ENCODE measurements around the gene TRAPPC14.
"Not testable (repeated sequence)": the region's sequence is repeated elsewhere in the genome, so short reads cannot be mapped to it uniquely, and the experiment has no call there.

The TRAPPC14 gene

GRCh38 chr7:100132126-100132525, 26.4 kb downstream of the TRAPPC14 start:
- Histone ChIP-seq H3K4me1 (ENCODE audit: insufficient read depth, insufficient read length) (no peaks in the 10 kb centered on the region), H3K9ac (ENCODE audit: insufficient read length, low read depth) (no peak overlapping the region)

GRCh38 chr7:100130608-100131453, 27.7 kb downstream of the TRAPPC14 start:
- Histone ChIP-seq H3K9ac (ENCODE audit: insufficient read length, low read depth) (no peak overlapping the region), H3K4me3 (ENCODE audit: insufficient read length, low read depth) (no peak overlapping the region), H3K27me3 (ENCODE audit: insufficient read depth, insufficient read length) (peaks cover 20% of the 10 kb centered on the region)

More at GRCh38 chr7:100132126-100132525, 26.4 kb downstream of the TRAPPC14 start:
- H3K4me3 ChIP-seq (ENCODE audit: insufficient read length, low read depth), result no peak overlapping the region
- peaks cover 20% of the 10 kb centered on the region for H3K27me3 ChIP-seq (ENCODE audit: insufficient read depth, insufficient read length)
- H3K9me3 ChIP-seq (ENCODE audit: insufficient read depth, low read length), result no peaks in the 10 kb centered on the region
- no peak for DNase-seq (ENCODE audit: low read depth, low spot score)
- TF ChIP-seq ZNF274 (IDR thresholded peaks at IDR 0.05; ENCODE audit: low read depth, low read length) (no peak), YY1 (IDR thresholded peaks at IDR 0.05; ENCODE audit: insufficient read depth, insufficient read length) (no peak), SUZ12 (IDR thresholded peaks at IDR 0.05; ENCODE audit: extremely low read depth, insufficient read depth, insufficient read length) (no peak)
- no peaks in the 10 kb centered on the region for H3K36me3 ChIP-seq (ENCODE audit: insufficient read depth, insufficient read length, low read length)

GRCh38 chr7:100130220-100130607, 28.3 kb downstream of the TRAPPC14 start:
- not testable (repeated sequence) for H3K9ac ChIP-seq (ENCODE audit: insufficient read length, low read depth); H3K4me1 ChIP-seq (ENCODE audit: insufficient read depth, insufficient read length); H3K36me3 ChIP-seq (ENCODE audit: insufficient read depth, insufficient read length, low read length); H3K9me3 ChIP-seq (ENCODE audit: insufficient read depth, low read length); DNase-seq (ENCODE audit: low read depth, low spot score); H3K4me3 ChIP-seq (ENCODE audit: insufficient read length, low read depth)
- H3K27me3 ChIP-seq (ENCODE audit: insufficient read depth, insufficient read length), result peaks cover 20% of the 10 kb centered on the region

More at GRCh38 chr7:100130608-100131453, 27.7 kb downstream of the TRAPPC14 start:
- H3K36me3 ChIP-seq (ENCODE audit: insufficient read depth, insufficient read length, low read length), result no peaks in the 10 kb centered on the region
- DNase-seq (ENCODE audit: low read depth, low spot score), result no peak
- no peak for TF ChIP-seq SUZ12 (IDR thresholded peaks at IDR 0.05; ENCODE audit: extremely low read depth, insufficient read depth, insufficient read length)
- no peak for TF ChIP-seq ZNF274 (IDR thresholded peaks at IDR 0.05; ENCODE audit: low read depth, low read length)
- no peak for TF ChIP-seq YY1 (IDR thresholded peaks at IDR 0.05; ENCODE audit: insufficient read depth, insufficient read length)
- H3K9me3 ChIP-seq (ENCODE audit: insufficient read depth, low read length), result no peaks in the 10 kb centered on the region
- no peaks in the 10 kb centered on the region for H3K4me1 ChIP-seq (ENCODE audit: insufficient read depth, insufficient read length)

DNA sequence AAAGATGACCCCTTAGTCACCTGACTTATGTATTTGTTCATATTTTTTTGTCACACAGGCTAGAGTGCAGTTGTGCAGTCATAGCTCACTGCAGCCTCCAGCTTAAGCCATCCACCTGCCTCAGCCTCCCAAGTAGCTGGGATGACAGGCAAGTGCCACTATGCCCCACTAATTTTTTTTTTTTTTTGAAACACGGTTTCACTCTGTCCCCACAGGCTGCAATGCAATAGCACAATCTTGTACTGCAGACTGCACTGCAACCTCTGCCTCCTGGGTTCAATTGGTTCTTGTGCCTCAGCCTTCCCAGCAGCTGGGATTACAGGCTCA, 29.9 kb downstream of the TRAPPC14 start:
- H3K4me1 ChIP-seq (ENCODE audit: insufficient read depth, insufficient read length), result peaks cover 7% of the 10 kb centered on the region
- peaks cover 20% of the 10 kb centered on the region for H3K27me3 ChIP-seq (ENCODE audit: insufficient read depth, insufficient read length)
- no peaks in the 10 kb centered on the region for H3K9me3 ChIP-seq (ENCODE audit: insufficient read depth, low read length)
- peaks cover 10% of the 10 kb centered on the region for H3K36me3 ChIP-seq (ENCODE audit: insufficient read depth, insufficient read length, low read length)
- TF ChIP-seq SUZ12 (IDR thresholded peaks at IDR 0.05; ENCODE audit: extremely low read depth, insufficient read depth, insufficient read length) (no peak), YY1 (IDR thresholded peaks at IDR 0.05; ENCODE audit: insufficient read depth, insufficient read length) (no peak), ZNF274 (IDR thresholded peaks at IDR 0.05; ENCODE audit: low read depth, low read length) (no peak)
- H3K9ac ChIP-seq (ENCODE audit: insufficient read length, low read depth), result no peak overlapping the region
- no peak overlapping the region for H3K4me3 ChIP-seq (ENCODE audit: insufficient read length, low read depth)
- no peak for DNase-seq (ENCODE audit: low read depth, low spot score)

DNA sequence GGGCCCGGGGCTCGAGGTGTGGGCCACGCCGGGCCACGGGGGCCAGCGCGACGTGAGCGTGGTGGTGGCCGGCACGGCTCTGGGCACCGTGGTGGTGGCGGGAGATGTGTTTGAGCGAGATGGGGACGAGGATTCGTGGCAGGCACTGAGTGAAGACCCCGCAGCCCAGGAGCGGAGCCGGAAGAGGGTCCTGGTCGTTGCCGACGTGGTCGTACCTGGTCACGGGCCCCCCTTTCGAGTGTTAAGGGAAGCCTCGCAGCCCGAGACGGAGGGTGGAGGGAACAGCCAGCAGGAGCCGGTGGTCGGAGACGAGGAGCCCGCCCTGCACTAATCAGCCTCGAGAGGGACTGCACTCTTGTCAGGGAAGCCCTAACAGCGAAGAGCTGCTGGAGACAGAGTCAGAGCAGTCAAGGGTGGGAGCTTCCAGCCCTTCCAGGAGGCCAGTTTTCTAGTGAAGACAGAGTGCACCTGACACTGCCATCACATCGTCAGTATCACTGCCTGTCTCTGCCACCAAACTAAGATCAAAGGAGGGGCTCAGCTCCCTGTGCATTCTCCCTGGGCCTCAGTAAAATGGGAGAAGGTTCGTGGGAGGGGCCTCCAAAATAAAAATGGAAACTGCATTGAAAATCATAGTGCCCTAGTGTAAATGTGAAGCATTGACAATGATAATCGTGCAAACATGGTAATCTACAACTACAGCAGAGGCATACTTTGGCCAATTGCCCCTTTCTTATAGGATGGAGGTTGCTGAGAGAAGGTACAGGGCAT, 30.5 kb downstream of the TRAPPC14 start:
- no peak for DNase-seq (ENCODE audit: low read depth, low spot score)
- no peak for TF ChIP-seq ZNF274 (IDR thresholded peaks at IDR 0.05; ENCODE audit: low read depth, low read length)
- no peak for TF ChIP-seq SUZ12 (IDR thresholded peaks at IDR 0.05; ENCODE audit: extremely low read depth, insufficient read depth, insufficient read length)
- no peak for TF ChIP-seq YY1 (IDR thresholded peaks at IDR 0.05; ENCODE audit: insufficient read depth, insufficient read length)

DNA sequence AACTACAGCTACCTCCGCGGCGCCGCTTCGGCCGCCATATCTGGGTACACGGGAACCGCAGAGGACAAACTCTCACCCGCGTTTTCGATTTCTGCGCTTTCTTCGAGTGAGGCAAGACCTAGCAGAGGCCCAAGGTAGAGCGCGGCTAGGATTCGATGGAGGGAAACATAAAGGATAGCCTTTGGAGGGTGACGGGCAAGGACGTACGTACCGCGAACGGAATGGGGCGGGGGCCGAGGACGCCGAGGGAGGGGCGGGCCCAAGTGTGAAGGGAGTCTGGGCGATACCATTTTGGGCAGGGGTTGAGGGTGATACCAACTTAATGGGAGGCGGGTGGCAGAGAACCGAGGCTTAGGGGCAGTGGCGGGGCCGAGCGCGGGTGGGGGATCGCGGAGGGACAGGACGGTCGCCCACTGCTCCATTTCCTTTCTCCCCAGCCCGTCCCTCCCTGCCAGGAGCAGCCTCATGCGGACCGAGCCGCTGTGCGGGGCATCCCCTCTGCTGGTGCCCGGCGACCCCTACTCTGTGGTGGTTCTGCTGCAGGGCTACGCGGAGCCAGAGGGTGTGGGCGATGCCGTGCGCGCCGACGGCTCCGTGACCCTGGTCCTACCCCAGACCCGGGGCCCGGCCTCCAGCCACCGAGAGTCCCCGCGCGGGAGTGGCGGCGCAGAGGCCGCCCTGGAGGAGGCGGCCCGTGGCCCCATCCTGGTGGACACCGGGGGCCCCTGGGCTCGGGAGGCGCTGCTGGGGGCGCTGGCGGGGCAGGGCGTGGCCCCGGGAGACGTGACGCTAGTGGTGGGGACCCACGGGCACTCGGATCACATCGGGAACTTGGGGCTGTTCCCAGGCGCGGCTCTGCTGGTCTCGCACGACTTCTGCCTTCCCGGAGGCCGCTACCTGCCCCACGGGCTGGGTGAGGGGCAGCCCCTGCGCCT, 31.3 kb downstream of the TRAPPC14 start, which contains the start of gene MBLAC1:
TSS of gene MBLAC1 (plus strand) at position 37 of the 935 bp plus-strand sequence. CDS start at position 466, 429 bp downstream.
- peak; percentile 90 for DNase-seq (ENCODE audit: low read depth, low spot score)
- peaks cover 7% of the 10 kb centered on the region for H3K4me1 ChIP-seq (ENCODE audit: insufficient read depth, insufficient read length)
- no peaks in the 10 kb centered on the region for H3K9me3 ChIP-seq (ENCODE audit: insufficient read depth, low read length)

More for the DNA sequence above, 30.5 kb downstream of the TRAPPC14 start:
- Histone ChIP-seq H3K27me3 (ENCODE audit: insufficient read depth, insufficient read length) (peaks cover 20% of the 10 kb centered on the region), H3K4me3 (ENCODE audit: insufficient read length, low read depth) (peak overlapping the region; percentile 82), H3K9me3 (ENCODE audit: insufficient read depth, low read length) (no peaks in the 10 kb centered on the region), H3K9ac (ENCODE audit: insufficient read length, low read depth) (peak overlapping the region; percentile 90), H3K36me3 (ENCODE audit: insufficient read depth, insufficient read length, low read length) (peaks cover 10% of the 10 kb centered on the region), H3K4me1 (ENCODE audit: insufficient read depth, insufficient read length) (peaks cover 7% of the 10 kb centered on the region)

More for the DNA sequence above, 31.3 kb downstream of the TRAPPC14 start, which contains the start of gene MBLAC1:
- TF ChIP-seq ZNF274 (IDR thresholded peaks at IDR 0.05; ENCODE audit: low read depth, low read length), result no peak
- Histone ChIP-seq H3K9ac (ENCODE audit: insufficient read length, low read depth) (peak within 1 kb of the TSS; percentile 95), H3K4me3 (ENCODE audit: insufficient read length, low read depth) (peak within 1 kb of the TSS; percentile 82), H3K36me3 (ENCODE audit: insufficient read depth, insufficient read length, low read length) (peaks cover 17% of the 10 kb centered on the region), H3K27me3 (ENCODE audit: insufficient read depth, insufficient read length) (peaks cover 20% of the 10 kb centered on the region)
